ENCODE data around the gene GNG7. TPM values are rescaled to one million over a fixed set of nuclear protein-coding genes. Genes with fewer than 3 reads are reported as not detected.
"Not testable (repeated sequence)": the region's sequence is repeated elsewhere in the genome, so short reads cannot be mapped to it uniquely, and the experiment has no call there.

Gene GNG7
- polyA plus RNA-seq, 3 donors: 1.1 to 1.6 (median 1.3) TPM

- Histone ChIP-seq H3K4me1 (ENCODE audit: control insufficient read depth in 1 of 2, insufficient read depth in 2 of 2, low read length in 2 of 2) (peaks cover 30 to 37% of the 10 kb centered on the region in 2 donors), H3K36me3 (replicated peaks in 1 of 2; ENCODE audit: control insufficient read depth in 1 of 2, insufficient read depth in 2 of 2, low read length in 2 of 2) (peaks cover 0 to 12% of the 10 kb centered on the region in 2 donors), H3K4me2 (replicated peaks; ENCODE audit: extremely low read depth, low read length, poor library complexity, severe bottlenecking) (peak overlapping the region; percentile 99), H3K9me3 (replicated peaks in 1 of 2; ENCODE audit: control insufficient read depth in 1 of 2, insufficient read depth in 1 of 2, low read length in 2 of 2) (no peaks in the 10 kb centered on the region), H4K20me1 (ENCODE audit: insufficient read depth, low read length) (peaks cover 46% of the 10 kb centered on the region), H3K4me3 (replicated peaks in 1 of 3; ENCODE audit: low read depth in 2 of 3, low read length in 3 of 3) (peak overlapping the region; percentile 43 to 100 (median 94)), H2AFZ (ENCODE audit: insufficient read depth, low read depth, low read length, poor library complexity, severe bottlenecking) (peak overlapping the region; percentile 52), H3K79me2 (ENCODE audit: insufficient read depth, low read length) (peaks cover 42% of the 10 kb centered on the region), H3K27me3 (ENCODE audit: control insufficient read depth in 2 of 2, insufficient read depth in 2 of 2, low read length in 2 of 2) (no peaks in the 10 kb centered on the region), H3K27ac (ENCODE audit: low read depth in 1 of 2, low read length in 2 of 2) (peak overlapping the region; percentile 61 to 75), H3K9ac (ENCODE audit: insufficient read depth, low read length, poor library complexity, severe bottlenecking) (peak overlapping the region; percentile 63)
- peaks cover 16 to 19% of the 10 kb centered on the region in 2 donors for H3K36me3 Mint-ChIP-seq
- H3K27ac Mint-ChIP-seq: peak overlapping the region; percentile 74 to 93 (median 88)
- peaks cover 1 to 10% (median 3%) of the 10 kb centered on the region in 3 donors for H3K27me3 Mint-ChIP-seq (ENCODE audit: low read depth in 3 of 3)
- intact Hi-C loops (cut with micrococcal nuclease): loop anchor here (2.0 to 5.0 kb wide), 4 partner anchors 72 to 162 kb away; no protein-coding TSS in a partner anchor
- no peak for DNase-seq
- 0% methylated on average over 34 of the region's 45 CpGs for WGBS (ENCODE audit: insufficient coverage)
- H3K4me1 Mint-ChIP-seq: peaks cover 21% of the 10 kb centered on the region
- TF ChIP-seq CTCF (IDR thresholded peaks at IDR 0.05): no peak
- peaks cover 0 to 1% (median 0%) of the 10 kb centered on the region in 7 donors for H3K9me3 Mint-ChIP-seq
- peak overlapping the region; percentile 84 to 100 for H3K4me3 Mint-ChIP-seq
Observed at GRCh38 chr19:2475018-2475701, 227.3 kb downstream of the GNG7 start.

DNA sequence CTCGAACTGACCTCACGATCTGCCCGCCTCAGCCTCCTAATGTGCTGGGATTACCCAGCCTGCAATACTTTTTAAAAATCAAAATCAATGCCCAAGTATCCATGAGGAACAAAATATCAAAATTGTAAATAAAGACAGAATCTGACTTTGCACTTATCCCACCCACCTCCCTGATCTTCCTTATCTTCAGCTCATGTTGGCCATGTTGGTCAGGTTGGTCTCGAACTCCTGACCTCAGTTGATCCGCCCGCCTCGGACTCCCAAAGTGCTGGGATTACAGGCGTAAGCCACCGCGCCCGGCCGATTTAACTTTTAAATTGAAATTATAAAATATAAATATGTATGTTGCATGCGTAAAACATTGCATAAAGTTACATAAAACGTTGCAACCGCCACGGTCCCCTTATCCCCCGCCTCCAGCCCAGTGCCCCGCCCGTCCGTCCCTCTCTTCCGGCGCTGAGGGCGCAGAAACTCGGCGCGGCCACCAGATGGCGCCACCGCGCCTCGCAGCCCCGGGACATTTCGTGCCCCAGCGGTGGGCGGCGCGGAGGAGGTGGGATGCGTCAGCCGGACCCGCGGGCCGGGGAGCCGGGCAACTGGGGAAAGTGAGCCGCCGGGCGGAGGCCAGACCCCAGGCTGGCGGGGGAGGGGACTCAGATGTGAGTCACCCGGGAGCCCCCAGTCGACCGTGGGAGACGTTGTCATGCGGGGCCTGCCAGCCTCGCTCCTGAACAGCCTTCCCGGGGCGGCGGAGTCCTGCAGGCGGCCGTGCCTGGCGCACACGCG is 228.1 kb downstream of the GNG7 start:
- H3K79me2 ChIP-seq (ENCODE audit: insufficient read depth, low read length): peaks cover 41% of the 10 kb centered on the region
- H3K4me3 ChIP-seq (replicated peaks in 1 of 3; ENCODE audit: low read depth in 2 of 3, low read length in 3 of 3): peak overlapping the region; percentile 43 to 100 (median 94)
- peak overlapping the region; percentile 84 to 100 for H3K4me3 Mint-ChIP-seq
- peak overlapping the region; percentile 99 for H3K4me2 ChIP-seq (replicated peaks; ENCODE audit: extremely low read depth, low read length, poor library complexity, severe bottlenecking)
- H2AFZ ChIP-seq (ENCODE audit: insufficient read depth, low read depth, low read length, poor library complexity, severe bottlenecking): peak overlapping the region; percentile 52
- H3K4me1 ChIP-seq (ENCODE audit: control insufficient read depth in 1 of 2, insufficient read depth in 2 of 2, low read length in 2 of 2): peaks cover 27 to 32% of the 10 kb centered on the region in 2 donors
- H3K27me3 Mint-ChIP-seq (ENCODE audit: low read depth in 3 of 3): peaks cover 1 to 11% (median 5%) of the 10 kb centered on the region in 3 donors
- 6% methylated on average over 50 of the region's 60 CpGs for WGBS (ENCODE audit: insufficient coverage)
- peak overlapping the region; percentile 63 for H3K9ac ChIP-seq (ENCODE audit: insufficient read depth, low read length, poor library complexity, severe bottlenecking)
- intact Hi-C loops (cut with micrococcal nuclease): loop anchor here (1.0 to 5.0 kb wide), 6 partner anchors 73 to 163 kb away; no protein-coding TSS in a partner anchor
- H3K9me3 ChIP-seq (replicated peaks in 1 of 2; ENCODE audit: control insufficient read depth in 1 of 2, insufficient read depth in 1 of 2, low read length in 2 of 2): no peaks in the 10 kb centered on the region
- H3K27ac ChIP-seq (ENCODE audit: low read depth in 1 of 2, low read length in 2 of 2): peak overlapping the region in 1 of 2 donors; percentile 75
- TF ChIP-seq CTCF (IDR thresholded peaks at IDR 0.05): peak; percentile 95
- DNase-seq: peak; percentile 79 to 94 (median 87)
- peaks cover 16 to 19% of the 10 kb centered on the region in 2 donors for H3K36me3 Mint-ChIP-seq
- no peaks in the 10 kb centered on the region for H3K9me3 Mint-ChIP-seq
- peaks cover 45% of the 10 kb centered on the region for H4K20me1 ChIP-seq (ENCODE audit: insufficient read depth, low read length)
- no peaks in the 10 kb centered on the region for H3K27me3 ChIP-seq (ENCODE audit: control insufficient read depth in 2 of 2, insufficient read depth in 2 of 2, low read length in 2 of 2)
- H3K4me1 Mint-ChIP-seq: peaks cover 21% of the 10 kb centered on the region
- H3K27ac Mint-ChIP-seq: peak overlapping the region; percentile 74 to 92 (median 84)
- H3K36me3 ChIP-seq (replicated peaks in 1 of 2; ENCODE audit: control insufficient read depth in 1 of 2, insufficient read depth in 2 of 2, low read length in 2 of 2): peaks cover 0 to 12% of the 10 kb centered on the region in 2 donors

- not testable (repeated sequence) for H4K20me1 ChIP-seq (ENCODE audit: insufficient read depth, low read length); H3K4me2 ChIP-seq (replicated peaks; ENCODE audit: extremely low read depth, low read length, poor library complexity, severe bottlenecking); DNase-seq; H3K27ac ChIP-seq (ENCODE audit: low read depth in 1 of 2, low read length in 2 of 2); H3K9ac ChIP-seq (ENCODE audit: insufficient read depth, low read length, poor library complexity, severe bottlenecking); H3K4me3 ChIP-seq (replicated peaks in 1 of 3; ENCODE audit: low read depth in 2 of 3, low read length in 3 of 3); H3K79me2 ChIP-seq (ENCODE audit: insufficient read depth, low read length); H3K27me3 ChIP-seq (ENCODE audit: control insufficient read depth in 2 of 2, insufficient read depth in 2 of 2, low read length in 2 of 2); H3K36me3 Mint-ChIP-seq; H3K9me3 Mint-ChIP-seq; H3K9me3 ChIP-seq (replicated peaks in 1 of 2; ENCODE audit: control insufficient read depth in 1 of 2, insufficient read depth in 1 of 2, low read length in 2 of 2); H3K4me3 Mint-ChIP-seq; H3K36me3 ChIP-seq (replicated peaks in 1 of 2; ENCODE audit: control insufficient read depth in 1 of 2, insufficient read depth in 2 of 2, low read length in 2 of 2); H3K4me1 ChIP-seq (ENCODE audit: control insufficient read depth in 1 of 2, insufficient read depth in 2 of 2, low read length in 2 of 2); H2AFZ ChIP-seq (ENCODE audit: insufficient read depth, low read depth, low read length, poor library complexity, severe bottlenecking)
- Mint-ChIP-seq H3K27me3 (ENCODE audit: low read depth in 3 of 3) (peaks cover 3 to 11% (median 6%) of the 10 kb centered on the region in 3 donors), H3K27ac (peak overlapping the region in 1 of 7 donors; percentile 32), H3K4me1 (peaks cover 12% of the 10 kb centered on the region)
- intact Hi-C loops (cut with micrococcal nuclease): loop anchor here in 1 of 2 donors (5.0 to 10.0 kb wide), 2 partner anchors 142 to 275 kb away; partner anchors contain the start of gene SLC39A3
- 87% methylated on average over 8 of the region's 8 CpGs for WGBS (ENCODE audit: insufficient coverage)
Observed at GRCh38 chr19:2469915-2470200, 232.6 kb downstream of the GNG7 start.
